Measurements from ENCODE around the gene FFAR2.

Gene FFAR2

DNA sequence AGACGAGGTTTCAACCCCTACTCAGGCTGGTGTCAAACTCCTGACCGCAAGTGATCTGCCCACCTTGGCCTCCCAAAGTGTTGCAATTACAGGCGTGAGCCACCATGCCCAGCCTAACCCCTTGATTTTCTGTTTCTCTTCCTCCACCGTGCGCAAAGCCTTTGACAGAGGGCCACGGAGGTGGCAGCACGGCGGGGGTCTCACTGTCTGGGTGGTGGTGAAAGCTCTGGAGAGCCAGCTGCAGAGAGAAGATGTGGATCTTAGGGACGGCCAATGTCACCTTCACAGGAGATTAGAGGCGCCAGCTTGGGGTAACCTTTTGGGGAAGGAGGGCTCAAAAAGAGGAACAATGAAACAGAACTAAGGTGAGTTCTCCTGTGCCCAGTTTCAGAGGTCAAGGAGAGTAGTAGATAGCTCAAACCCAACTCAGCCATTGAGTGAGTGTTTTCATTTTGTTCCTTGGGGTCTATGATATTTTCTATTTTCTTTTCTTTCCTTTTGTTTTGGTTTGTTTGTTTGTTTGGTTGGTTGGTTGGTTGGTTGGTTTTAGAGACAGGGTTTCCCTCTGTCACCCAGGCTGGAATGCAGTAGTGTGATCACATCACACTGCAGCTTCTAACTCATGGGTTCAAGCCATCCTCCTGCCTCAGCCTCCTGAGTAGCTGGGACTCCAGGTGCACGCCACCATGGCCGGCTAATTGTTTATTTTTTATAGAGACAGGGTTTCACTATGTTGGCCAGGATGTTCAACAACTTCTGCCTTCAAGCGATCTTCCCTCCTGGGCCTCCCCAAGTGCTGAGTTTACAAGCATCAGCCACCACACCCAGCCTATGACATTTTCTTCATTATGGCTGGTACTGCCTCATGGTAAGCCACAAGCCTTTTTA lies 39.5 kb upstream of the FFAR2 start:
- no peaks in the 10 kb centered on the region for H3K27me3 ChIP-seq (ENCODE audit: control insufficient read depth, insufficient read depth, low read length)
- no CpG with 5 or more reads among the region's 13 CpGs for WGBS (ENCODE audit: insufficient coverage, insufficient read length)
- H3K4me1 ChIP-seq (ENCODE audit: control insufficient read depth, insufficient read depth, low read length): no peaks in the 10 kb centered on the region
- no peak for DNase-seq (ENCODE audit: low read depth, low spot score)
- no peaks in the 10 kb centered on the region for H3K36me3 ChIP-seq (ENCODE audit: control insufficient read depth, insufficient read depth, low read length)
- no peak overlapping the region for H3K27ac ChIP-seq (ENCODE audit: low read length)
- H3K4me3 ChIP-seq (ENCODE audit: low read length): no peak overlapping the region
- H3K9me3 ChIP-seq (ENCODE audit: control insufficient read depth, insufficient read depth, low read length): no peaks in the 10 kb centered on the region; the same call in 1 of the 2 replicates

DNA sequence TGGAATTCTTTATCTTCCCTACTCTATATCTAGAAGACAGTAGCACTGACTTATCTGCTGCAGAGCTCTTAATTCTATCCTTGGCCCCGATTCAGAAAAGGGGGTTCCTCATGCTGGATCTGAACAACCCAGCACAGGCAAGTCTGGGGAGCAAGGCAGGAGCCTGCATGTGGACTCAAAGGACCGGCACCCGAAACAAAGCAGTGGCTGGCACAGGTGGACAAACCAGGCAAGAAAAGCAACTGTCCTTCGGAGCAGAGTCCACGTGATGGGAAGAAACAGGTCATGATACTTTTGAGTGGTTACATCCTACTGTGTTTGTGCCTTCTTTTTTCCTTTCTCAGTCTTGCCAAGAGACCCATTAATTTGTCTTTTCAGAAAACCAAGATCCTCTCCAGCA lies 38.9 kb upstream of the FFAR2 start:
- Histone ChIP-seq H3K9me3 (ENCODE audit: control insufficient read depth, insufficient read depth, low read length) (no peaks in the 10 kb centered on the region; the same call in 1 of the 2 replicates), H3K4me1 (ENCODE audit: control insufficient read depth, insufficient read depth, low read length) (no peaks in the 10 kb centered on the region), H3K36me3 (ENCODE audit: control insufficient read depth, insufficient read depth, low read length) (no peaks in the 10 kb centered on the region), H3K27ac (ENCODE audit: low read length) (no peak overlapping the region), H3K27me3 (ENCODE audit: control insufficient read depth, insufficient read depth, low read length) (no peaks in the 10 kb centered on the region), H3K4me3 (ENCODE audit: low read length) (no peak overlapping the region)
- no CpG with 5 or more reads among the region's 5 CpGs for WGBS (ENCODE audit: insufficient coverage, insufficient read length)
- no peak for DNase-seq (ENCODE audit: low read depth, low spot score)

DNA sequence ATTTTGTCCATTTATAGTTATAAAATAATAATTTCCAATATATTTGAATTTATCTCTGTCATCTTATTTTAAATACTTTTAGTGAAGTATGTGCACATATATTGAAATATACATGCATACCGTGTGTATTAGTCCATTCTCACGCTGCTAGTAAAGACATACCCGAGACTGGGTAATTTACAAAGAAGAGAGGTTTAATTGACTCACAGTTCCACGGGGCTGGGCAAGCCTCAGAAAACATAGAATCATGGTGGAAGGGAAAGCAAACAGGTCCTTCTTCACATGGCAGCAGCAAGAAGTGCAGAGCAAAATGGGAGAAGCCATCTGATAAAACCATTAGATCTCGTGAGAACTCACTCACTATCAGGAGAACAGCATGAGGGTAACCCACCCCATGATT lies 37.6 kb upstream of the FFAR2 start:
- DNase-seq (ENCODE audit: low read depth, low spot score): no peak
- Histone ChIP-seq H3K36me3 (ENCODE audit: control insufficient read depth, insufficient read depth, low read length) (no peaks in the 10 kb centered on the region), H3K27me3 (ENCODE audit: control insufficient read depth, insufficient read depth, low read length) (no peaks in the 10 kb centered on the region), H3K4me1 (ENCODE audit: control insufficient read depth, insufficient read depth, low read length) (no peaks in the 10 kb centered on the region), H3K4me3 (ENCODE audit: low read length) (no peak overlapping the region), H3K9me3 (ENCODE audit: control insufficient read depth, insufficient read depth, low read length) (no peaks in the 10 kb centered on the region; the same call in 1 of the 2 replicates), H3K27ac (ENCODE audit: low read length) (no peak overlapping the region)
- WGBS (ENCODE audit: insufficient coverage, insufficient read length): no CpG with 5 or more reads among the region's 5 CpGs

DNA sequence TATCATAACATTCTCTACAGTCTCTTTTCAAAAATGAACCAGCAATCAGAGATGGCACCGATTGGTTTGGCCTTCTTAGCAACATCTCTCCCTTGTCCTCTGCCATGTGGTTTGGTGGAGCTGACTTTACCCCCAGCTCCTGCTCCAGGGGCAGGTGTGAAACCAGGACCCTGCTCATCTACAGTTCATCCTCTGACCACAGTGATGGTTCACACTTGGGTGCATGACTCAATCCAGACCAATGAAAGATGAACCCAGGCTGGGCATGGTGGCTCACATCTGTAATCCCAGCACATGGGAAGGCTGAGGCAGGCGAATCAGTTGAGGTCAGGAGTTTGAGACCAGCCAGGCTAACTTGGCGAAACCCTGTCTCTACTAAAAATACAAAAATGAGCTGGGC lies 33.6 kb upstream of the FFAR2 start:
- Histone ChIP-seq H3K4me1 (ENCODE audit: control insufficient read depth, insufficient read depth, low read length) (no peaks in the 10 kb centered on the region), H3K36me3 (ENCODE audit: control insufficient read depth, insufficient read depth, low read length) (no peaks in the 10 kb centered on the region), H3K4me3 (ENCODE audit: low read length) (no peak overlapping the region), H3K9me3 (ENCODE audit: control insufficient read depth, insufficient read depth, low read length) (no peaks in the 10 kb centered on the region), H3K27me3 (ENCODE audit: control insufficient read depth, insufficient read depth, low read length) (no peaks in the 10 kb centered on the region), H3K27ac (ENCODE audit: low read length) (no peak overlapping the region)
- DNase-seq (ENCODE audit: low read depth, low spot score): no peak
- WGBS (ENCODE audit: insufficient coverage, insufficient read length): no CpG with 5 or more reads among the region's 3 CpGs

DNA sequence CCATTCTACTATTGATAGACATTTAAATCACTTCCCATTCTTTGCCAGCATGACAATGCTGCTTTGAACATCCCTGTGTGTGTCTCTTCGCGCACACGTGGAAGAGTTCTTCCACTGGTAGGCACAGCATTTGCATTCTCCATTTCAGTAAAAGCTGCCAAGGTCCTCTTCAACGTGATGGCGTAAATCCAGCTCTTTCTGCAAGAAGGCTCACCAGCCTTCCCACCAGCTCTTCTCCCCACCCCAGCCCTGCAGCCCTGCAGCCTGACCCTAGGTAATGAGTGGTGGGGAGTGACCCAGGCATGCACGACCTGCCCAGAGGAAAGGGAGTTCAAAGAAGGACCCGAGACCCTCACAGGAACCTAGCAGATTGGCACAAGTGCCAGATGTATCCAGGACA lies 31.7 kb upstream of the FFAR2 start:
- Histone ChIP-seq H3K36me3 (ENCODE audit: control insufficient read depth, insufficient read depth, low read length) (no peaks in the 10 kb centered on the region), H3K4me3 (ENCODE audit: low read length) (no peak overlapping the region), H3K4me1 (ENCODE audit: control insufficient read depth, insufficient read depth, low read length) (no peaks in the 10 kb centered on the region; the same call in 1 of the 2 replicates), H3K27ac (ENCODE audit: low read length) (no peak overlapping the region), H3K27me3 (ENCODE audit: control insufficient read depth, insufficient read depth, low read length) (no peaks in the 10 kb centered on the region), H3K9me3 (ENCODE audit: control insufficient read depth, insufficient read depth, low read length) (no peaks in the 10 kb centered on the region)
- no peak for DNase-seq (ENCODE audit: low read depth, low spot score)
- WGBS (ENCODE audit: insufficient coverage, insufficient read length): no CpG with 5 or more reads among the region's 7 CpGs

DNA sequence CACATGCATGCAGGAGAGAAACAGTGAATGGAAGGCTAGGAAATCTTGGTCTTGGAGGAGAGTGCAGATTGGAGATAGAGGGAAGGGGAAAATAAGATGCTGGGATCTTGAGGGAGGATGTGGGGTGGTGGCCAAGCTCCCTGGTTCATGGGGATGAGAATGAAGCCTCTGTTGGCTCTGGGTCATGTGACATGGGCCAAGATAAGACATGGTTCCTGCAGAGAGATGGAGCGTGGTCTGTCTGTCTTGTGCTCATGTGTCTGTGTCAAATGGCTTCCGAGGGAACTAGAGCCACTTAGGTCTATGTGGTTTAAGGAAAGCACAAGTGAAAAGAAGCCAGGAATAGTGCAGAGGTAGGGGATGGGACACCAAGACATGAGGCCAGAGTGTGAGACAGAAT lies 30.8 kb upstream of the FFAR2 start:
- Histone ChIP-seq H3K9me3 (ENCODE audit: control insufficient read depth, insufficient read depth, low read length) (no peaks in the 10 kb centered on the region), H3K4me1 (ENCODE audit: control insufficient read depth, insufficient read depth, low read length) (no peaks in the 10 kb centered on the region; the same call in 1 of the 2 replicates), H3K27ac (ENCODE audit: low read length) (no peak overlapping the region), H3K36me3 (ENCODE audit: control insufficient read depth, insufficient read depth, low read length) (no peaks in the 10 kb centered on the region), H3K4me3 (ENCODE audit: low read length) (no peak overlapping the region), H3K27me3 (ENCODE audit: control insufficient read depth, insufficient read depth, low read length) (no peaks in the 10 kb centered on the region)
- WGBS (ENCODE audit: insufficient coverage, insufficient read length): no CpG with 5 or more reads among the region's 2 CpGs
- no peak for DNase-seq (ENCODE audit: low read depth, low spot score)

DNA sequence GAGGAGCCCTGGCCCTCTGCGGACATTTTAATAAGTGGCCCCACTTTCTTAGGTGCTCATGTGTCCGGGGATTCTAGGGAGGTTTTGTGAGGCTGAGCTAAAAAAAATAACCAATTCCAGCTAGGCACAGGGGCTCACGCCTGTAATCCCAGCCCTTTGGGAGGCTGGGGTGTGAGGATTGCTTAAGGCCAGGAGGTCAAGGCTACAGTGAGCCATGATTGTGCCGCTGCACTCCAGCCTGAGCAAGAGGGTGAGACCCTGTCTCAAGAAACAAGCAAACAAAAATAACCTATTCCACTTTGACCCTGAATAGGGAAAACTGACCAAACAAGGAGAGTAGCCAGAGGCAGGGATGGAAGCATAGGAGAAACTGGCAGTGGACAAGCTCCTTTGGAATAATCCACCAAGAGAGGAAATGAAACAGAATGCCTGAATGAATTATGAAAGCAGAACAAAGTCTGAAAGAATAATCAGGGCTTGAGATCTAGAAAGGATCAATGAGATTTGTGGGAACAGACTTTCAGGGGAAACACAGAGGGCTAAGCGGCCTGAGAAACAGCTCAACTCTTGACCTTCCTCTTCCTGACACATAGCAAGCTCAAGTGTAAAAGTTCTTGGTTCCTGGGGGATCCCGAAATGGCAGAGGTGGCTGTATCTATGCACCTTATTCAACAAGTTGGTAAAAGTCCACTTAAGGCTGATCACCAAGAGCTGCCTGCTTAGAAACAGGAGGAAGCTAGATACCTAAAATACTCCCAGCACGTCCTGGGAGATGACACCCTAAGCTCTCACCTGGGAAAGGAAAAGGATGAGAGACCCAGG lies 30.1 kb upstream of the FFAR2 start:
- DNase-seq (ENCODE audit: low read depth, low spot score): no peak
- Histone ChIP-seq H3K9me3 (ENCODE audit: control insufficient read depth, insufficient read depth, low read length) (no peaks in the 10 kb centered on the region), H3K4me3 (ENCODE audit: low read length) (no peak overlapping the region), H3K27ac (ENCODE audit: low read length) (no peak overlapping the region), H3K4me1 (ENCODE audit: control insufficient read depth, insufficient read depth, low read length) (no peaks in the 10 kb centered on the region; the same call in 1 of the 2 replicates), H3K27me3 (ENCODE audit: control insufficient read depth, insufficient read depth, low read length) (no peaks in the 10 kb centered on the region), H3K36me3 (ENCODE audit: control insufficient read depth, insufficient read depth, low read length) (no peaks in the 10 kb centered on the region)
- no CpG with 5 or more reads among the region's 7 CpGs for WGBS (ENCODE audit: insufficient coverage, insufficient read length)

DNA sequence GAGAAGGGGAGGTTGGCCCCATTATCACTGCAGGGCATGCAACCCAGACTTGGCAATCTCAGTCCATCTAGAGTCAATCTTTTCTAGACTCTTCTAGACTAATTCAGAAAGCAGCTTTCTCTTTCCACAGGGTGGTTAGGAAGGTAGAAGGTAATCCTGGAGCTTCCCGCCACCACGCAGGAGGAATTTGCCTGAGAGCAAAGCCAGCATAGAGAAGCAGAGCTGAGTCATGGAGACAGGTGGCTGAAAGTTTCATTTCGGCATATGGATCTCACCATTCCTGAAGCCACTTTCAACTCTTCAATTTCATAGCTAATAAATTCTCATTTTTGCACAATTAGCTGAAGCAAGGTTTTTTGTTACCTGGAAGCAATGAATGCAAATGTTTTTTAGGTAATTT lies 29.0 kb upstream of the FFAR2 start:
- Histone ChIP-seq H3K27ac (ENCODE audit: low read length) (no peak overlapping the region), H3K27me3 (ENCODE audit: control insufficient read depth, insufficient read depth, low read length) (no peaks in the 10 kb centered on the region), H3K4me3 (ENCODE audit: low read length) (no peak overlapping the region), H3K36me3 (ENCODE audit: control insufficient read depth, insufficient read depth, low read length) (no peaks in the 10 kb centered on the region), H3K9me3 (ENCODE audit: control insufficient read depth, insufficient read depth, low read length) (no peaks in the 10 kb centered on the region), H3K4me1 (ENCODE audit: control insufficient read depth, insufficient read depth, low read length) (no peaks in the 10 kb centered on the region; the same call in 1 of the 2 replicates)
- no CpG with 5 or more reads among the region's 3 CpGs for WGBS (ENCODE audit: insufficient coverage, insufficient read length)
- DNase-seq (ENCODE audit: low read depth, low spot score): no peak

DNA sequence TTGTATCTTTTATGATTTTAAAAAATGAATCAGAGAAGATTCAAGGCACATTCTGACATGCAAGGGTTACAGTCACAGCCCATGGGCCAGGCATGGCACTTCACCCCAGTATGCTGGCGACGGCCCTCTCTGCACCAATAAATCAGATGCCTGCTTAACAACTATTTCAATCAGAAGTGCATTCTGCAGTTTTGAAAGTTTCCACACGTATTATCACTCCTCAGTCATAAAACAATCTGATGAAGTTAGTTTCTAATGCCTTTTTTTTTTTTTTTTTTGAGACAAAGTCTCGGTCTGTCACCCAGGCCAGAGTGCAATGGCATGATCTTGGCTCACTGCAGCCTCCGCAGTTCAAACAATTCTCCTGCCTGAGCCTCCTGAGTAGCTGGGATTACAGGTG lies 28.3 kb upstream of the FFAR2 start:
- Histone ChIP-seq H3K27ac (ENCODE audit: low read length) (no peak overlapping the region), H3K4me1 (ENCODE audit: control insufficient read depth, insufficient read depth, low read length) (no peaks in the 10 kb centered on the region; the same call in 1 of the 2 replicates), H3K9me3 (ENCODE audit: control insufficient read depth, insufficient read depth, low read length) (no peaks in the 10 kb centered on the region), H3K36me3 (ENCODE audit: control insufficient read depth, insufficient read depth, low read length) (no peaks in the 10 kb centered on the region), H3K27me3 (ENCODE audit: control insufficient read depth, insufficient read depth, low read length) (no peaks in the 10 kb centered on the region), H3K4me3 (ENCODE audit: low read length) (no peak overlapping the region)
- no CpG with 5 or more reads among the region's 5 CpGs for WGBS (ENCODE audit: insufficient coverage, insufficient read length)
- DNase-seq (ENCODE audit: low read depth, low spot score): no peak

DNA sequence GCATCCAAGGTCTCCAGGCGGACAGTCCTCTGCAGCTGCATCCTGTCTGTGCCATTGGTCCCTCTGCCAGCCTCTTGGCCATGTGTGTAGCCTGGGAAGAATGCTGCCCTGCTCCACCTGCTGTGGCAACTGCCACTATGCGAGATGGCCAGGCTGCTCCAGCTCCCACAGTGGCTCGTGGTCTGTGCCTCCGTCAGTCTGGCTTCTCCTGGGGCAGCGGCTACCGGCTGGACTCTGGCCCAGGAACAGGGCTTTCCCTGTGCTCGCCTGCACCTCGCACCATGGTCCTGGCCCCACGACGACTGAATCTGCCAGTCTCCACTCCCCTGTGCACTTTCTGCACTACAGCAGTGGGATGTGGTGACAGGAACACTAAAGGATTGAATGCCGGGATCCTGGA lies 26.7 kb upstream of the FFAR2 start:
- DNase-seq (ENCODE audit: low read depth, low spot score): no peak
- no peak overlapping the region for H3K4me3 ChIP-seq (ENCODE audit: low read length)

More for the DNA sequence above, 26.7 kb upstream of the FFAR2 start:
- H3K27ac ChIP-seq (ENCODE audit: low read length): no peak overlapping the region
- no peaks in the 10 kb centered on the region for H3K27me3 ChIP-seq (ENCODE audit: control insufficient read depth, insufficient read depth, low read length)
- no peaks in the 10 kb centered on the region; the same call in 1 of the 2 replicates for H3K4me1 ChIP-seq (ENCODE audit: control insufficient read depth, insufficient read depth, low read length)
- H3K36me3 ChIP-seq (ENCODE audit: control insufficient read depth, insufficient read depth, low read length): no peaks in the 10 kb centered on the region
- no CpG with 5 or more reads among the region's 11 CpGs for WGBS (ENCODE audit: insufficient coverage, insufficient read length)
- no peaks in the 10 kb centered on the region for H3K9me3 ChIP-seq (ENCODE audit: control insufficient read depth, insufficient read depth, low read length)
